ENCODE measurements around the gene PPM1F. TPM values are rescaled to one million over a fixed set of nuclear protein-coding genes. Genes with fewer than 3 reads are reported as not detected.

The PPM1F gene
- total and polyA plus RNA-seq, 10 donors, result 13.6 to 103 (median 76.4) TPM

DNA sequence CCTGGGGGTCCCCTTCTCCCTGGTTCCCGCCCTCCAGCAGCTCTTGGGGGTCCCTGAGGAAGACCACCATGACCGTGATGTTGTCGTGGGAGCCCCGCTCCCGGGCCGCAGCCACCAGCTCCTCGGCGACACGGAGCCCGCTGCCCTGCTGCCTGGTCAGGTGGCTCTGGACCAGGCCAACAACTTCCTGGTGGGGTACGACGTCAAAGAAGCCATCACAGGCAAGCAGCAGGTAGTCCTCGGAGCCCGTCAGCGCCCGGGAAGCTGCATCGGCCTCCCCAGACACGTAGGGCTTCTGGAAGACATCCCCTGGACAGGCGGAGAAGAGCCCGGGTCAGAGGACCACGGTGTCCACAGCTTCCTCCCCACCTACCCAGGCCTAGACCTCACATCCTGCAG lies 29.5 kb downstream of the PPM1F start:
- peaks cover 0 to 97% (median 40%) of the 10 kb centered on the region in 6 donors for H3K36me3 ChIP-seq
- intact Hi-C loops (cut with DNase I; ENCODE audit: low total_unique reads), result no loop called here

DNA sequence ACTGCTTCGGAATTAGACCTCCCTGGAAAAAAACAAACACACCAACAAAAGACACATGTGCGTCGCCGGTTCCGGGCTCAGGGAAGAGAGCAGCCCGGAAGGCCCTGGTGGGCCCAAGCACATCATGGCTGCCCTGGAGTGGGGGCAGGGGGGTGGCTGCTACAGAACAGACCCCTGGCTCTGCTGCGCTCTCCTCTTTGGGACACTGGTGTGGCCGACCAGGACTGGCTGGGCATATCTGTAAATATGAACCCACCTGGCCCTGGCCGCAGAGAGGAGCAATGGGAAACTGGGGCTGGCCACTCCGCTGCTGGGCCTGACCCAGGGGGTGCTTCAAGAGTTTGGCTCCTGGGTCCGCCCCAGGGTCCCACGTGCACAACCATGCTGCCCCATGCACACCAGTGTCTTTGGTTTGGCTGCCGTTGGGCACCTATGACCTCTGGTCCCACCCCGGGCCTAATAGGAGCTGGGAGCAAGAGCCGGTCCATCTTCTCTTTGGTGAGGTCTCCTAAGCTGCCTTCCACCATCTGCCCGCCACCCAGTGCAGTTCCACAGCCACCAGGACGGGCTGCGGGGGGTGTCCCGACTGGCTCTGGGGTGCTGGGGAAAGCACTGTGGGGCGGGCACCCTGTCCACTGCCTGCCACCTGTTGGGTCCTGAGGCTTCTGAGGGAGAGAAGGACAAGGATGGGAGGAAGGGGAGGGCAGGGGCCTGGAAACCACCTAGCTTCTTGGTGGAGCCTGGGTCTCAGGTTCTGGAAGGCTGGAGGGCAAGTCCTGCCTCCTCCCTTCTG lies 30.1 kb downstream of the PPM1F start:
- no peak overlapping the region for H3K4me3 ChIP-seq
- H3K27ac ChIP-seq, result no peak overlapping the region
- peaks cover 0 to 91% (median 39%) of the 10 kb centered on the region in 6 donors for H3K36me3 ChIP-seq
- H3K4me1 ChIP-seq, result peaks cover 0 to 16% (median 8%) of the 10 kb centered on the region in 6 donors
- no peaks in the 10 kb centered on the region for H3K9me3 ChIP-seq
- no peak for DNase-seq
- intact Hi-C loops (cut with DNase I; ENCODE audit: low total_unique reads), result no loop called here
- TF ChIP-seq POLR2A (IDR thresholded peaks at IDR 0.05), result no peak
- TF ChIP-seq, protein P1, sequence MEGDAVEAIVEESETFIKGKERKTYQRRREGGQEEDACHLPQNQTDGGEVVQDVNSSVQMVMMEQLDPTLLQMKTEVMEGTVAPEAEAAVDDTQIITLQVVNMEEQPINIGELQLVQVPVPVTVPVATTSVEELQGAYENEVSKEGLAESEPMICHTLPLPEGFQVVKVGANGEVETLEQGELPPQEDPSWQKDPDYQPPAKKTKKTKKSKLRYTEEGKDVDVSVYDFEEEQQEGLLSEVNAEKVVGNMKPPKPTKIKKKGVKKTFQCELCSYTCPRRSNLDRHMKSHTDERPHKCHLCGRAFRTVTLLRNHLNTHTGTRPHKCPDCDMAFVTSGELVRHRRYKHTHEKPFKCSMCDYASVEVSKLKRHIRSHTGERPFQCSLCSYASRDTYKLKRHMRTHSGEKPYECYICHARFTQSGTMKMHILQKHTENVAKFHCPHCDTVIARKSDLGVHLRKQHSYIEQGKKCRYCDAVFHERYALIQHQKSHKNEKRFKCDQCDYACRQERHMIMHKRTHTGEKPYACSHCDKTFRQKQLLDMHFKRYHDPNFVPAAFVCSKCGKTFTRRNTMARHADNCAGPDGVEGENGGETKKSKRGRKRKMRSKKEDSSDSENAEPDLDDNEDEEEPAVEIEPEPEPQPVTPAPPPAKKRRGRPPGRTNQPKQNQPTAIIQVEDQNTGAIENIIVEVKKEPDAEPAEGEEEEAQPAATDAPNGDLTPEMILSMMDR (IDR thresholded peaks at IDR 0.05 in 8 of 11, conservative IDR thresholded peaks at IDR 0.05 in 3 of 11), result no peak
- peak in 1 of 3 donors; percentile 8 for TF ChIP-seq POLR2AphosphoS5 (IDR thresholded peaks at IDR 0.05)
- WGBS, 5 donors, result 91 to 94% (median 91%) methylated on average over 16 to 20 of the region's 20 CpGs
- H3K27me3 ChIP-seq (replicated peaks in 1 of 7), result no peaks in the 10 kb centered on the region

More for the DNA sequence above, 29.5 kb downstream of the PPM1F start:
- Histone ChIP-seq H3K27ac (no peak overlapping the region), H3K4me3 (no peak overlapping the region), H3K4me1 (peaks cover 0 to 16% (median 8%) of the 10 kb centered on the region in 6 donors), H3K9me3 (no peaks in the 10 kb centered on the region), H3K27me3 (replicated peaks in 1 of 7) (no peaks in the 10 kb centered on the region)
- 85 to 95% (median 94%) methylated on average over 14 to 21 of the region's 21 CpGs for WGBS, 5 donors
- DNase-seq, result no peak
- TF ChIP-seq, protein P1 (IDR thresholded peaks at IDR 0.05 in 8 of 11, conservative IDR thresholded peaks at IDR 0.05 in 3 of 11), result no peak
- TF ChIP-seq POLR2AphosphoS5 (IDR thresholded peaks at IDR 0.05) (peak in 1 of 3 donors; percentile 14), POLR2A (IDR thresholded peaks at IDR 0.05) (no peak)

DNA sequence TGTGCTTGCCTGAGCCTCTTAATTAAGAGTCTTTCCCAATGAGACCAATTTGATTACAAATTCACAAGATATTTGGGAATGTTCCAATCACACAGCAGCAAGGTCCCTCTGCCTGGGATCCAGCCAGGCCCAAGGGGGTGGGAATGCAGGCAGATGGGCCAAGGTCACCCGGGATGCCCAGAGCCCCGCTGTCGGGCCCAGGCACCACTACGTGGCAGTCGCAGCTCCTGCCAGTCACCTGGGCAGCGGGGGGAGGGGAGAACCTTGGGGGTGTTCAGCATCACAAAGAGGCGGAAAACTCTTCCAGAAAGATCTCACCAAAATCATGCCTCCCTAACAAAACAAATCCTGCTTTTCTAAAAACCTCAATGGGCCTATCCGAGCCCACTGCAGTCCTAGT lies 30.9 kb downstream of the PPM1F start:
- intact Hi-C loops (cut with DNase I; ENCODE audit: low total_unique reads), result no loop called here
- DNase-seq, result no peak
- H3K36me3 ChIP-seq, result peaks cover 0 to 83% (median 36%) of the 10 kb centered on the region in 6 donors
- 80 to 91% (median 87%) methylated on average over 5 to 8 of the region's 8 CpGs for WGBS, 5 donors
- no peak overlapping the region for H3K4me3 ChIP-seq
- TF ChIP-seq, protein P1 (IDR thresholded peaks at IDR 0.05 in 8 of 11, conservative IDR thresholded peaks at IDR 0.05 in 3 of 11), result no peak
- TF ChIP-seq POLR2A (IDR thresholded peaks at IDR 0.05), result no peak
- H3K4me1 ChIP-seq, result peaks cover 0 to 18% (median 5%) of the 10 kb centered on the region in 6 donors
- H3K27me3 ChIP-seq (replicated peaks in 1 of 7), result no peaks in the 10 kb centered on the region
- no peaks in the 10 kb centered on the region for H3K9me3 ChIP-seq
- H3K27ac ChIP-seq, result peak overlapping the region in 1 of 8 donors; percentile 30

DNA sequence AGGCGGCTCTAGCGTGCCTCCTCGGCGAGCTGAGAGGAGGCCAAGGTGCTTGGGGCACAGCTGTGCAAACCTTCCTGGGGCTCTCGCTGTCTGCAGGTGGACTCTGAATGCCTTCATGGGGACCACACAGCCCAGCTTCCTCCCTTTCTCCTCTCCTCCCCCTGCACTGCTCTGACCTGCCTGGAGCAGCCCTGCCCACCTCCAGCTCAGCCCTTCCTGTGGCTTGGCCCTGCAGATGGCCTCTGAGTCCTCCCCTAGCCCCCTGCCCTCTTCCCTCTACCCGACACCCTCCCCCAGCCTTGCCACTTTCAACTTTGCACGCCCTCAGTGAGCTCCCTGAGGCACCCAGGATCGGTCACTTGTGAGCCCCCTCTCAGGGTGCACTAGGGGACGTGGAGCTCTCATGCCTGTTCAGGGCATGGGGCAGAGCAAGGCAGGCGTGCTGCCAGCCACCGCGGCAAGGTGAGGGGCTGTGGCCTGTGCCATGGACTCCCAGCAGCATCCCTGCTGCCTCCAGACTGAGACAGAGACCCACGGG lies 31.4 kb downstream of the PPM1F start:
- TF ChIP-seq, protein P1 (IDR thresholded peaks at IDR 0.05 in 8 of 11, conservative IDR thresholded peaks at IDR 0.05 in 3 of 11), result no peak
- TF ChIP-seq POLR2AphosphoS5 (IDR thresholded peaks at IDR 0.05), result peak in 2 of 3 donors; percentile 10 to 47
- Histone ChIP-seq H3K9me3 (no peaks in the 10 kb centered on the region), H3K4me1 (peaks cover 0 to 18% (median 5%) of the 10 kb centered on the region in 6 donors), H3K4me3 (no peak overlapping the region), H3K36me3 (peaks cover 0 to 78% (median 33%) of the 10 kb centered on the region in 6 donors), H3K27ac (peak overlapping the region in 1 of 8 donors; percentile 30), H3K27me3 (replicated peaks in 1 of 7) (no peaks in the 10 kb centered on the region)
- 78 to 91% (median 86%) methylated on average over 8 to 13 of the region's 13 CpGs for WGBS, 5 donors
- intact Hi-C loops (cut with DNase I; ENCODE audit: low total_unique reads), result no loop called here
- DNase-seq, result no peak
